SK-N-SH (cell line): ENCODE data around the gene ADCY5. TPM values are rescaled to one million over a fixed set of nuclear protein-coding genes. Genes with fewer than 3 reads are reported as not detected.

Experiments used
- CTCF ChIA-PET: fragments of 300-600, 350-600 bp; formaldehyde crosslinking; extraction: SDS; loops from one replicate; lab custom pipeline; 2021; lab: Yijun Ruan, JAX
- POLR2A ChIA-PET: fragments of 350-600 bp; sonication (Branson Sonifier 250); formaldehyde crosslinking; extraction: SDS; loops from one replicate; lab custom pipeline; 2020; ENCODE audit warnings: antibody characterized with exemption, inconsistent platforms; lab: Yijun Ruan, JAX
- DNase-seq: peaks from one replicate; pipeline ENCODE4 v3.0.0; 2012
- H2AFZ ChIP-seq: fragments of 200-600 bp; sonication (generic); 2 replicates; pipeline ENCODE4 v1.8.1; 2016; ENCODE audit warnings: antibody characterized with exemption, mild to moderate bottlenecking, low read depth
- H3F3A ChIP-seq: fragments of 200-600 bp; sonication (generic); replicated peaks from 2 replicates; pipeline ENCODE3; 2016; ENCODE audit warnings: antibody characterized with exemption, mild to moderate bottlenecking; ENCODE audit not compliant: insufficient read depth
- H3K27ac ChIP-seq, 2 experiments: fragments of 200-500 bp in 1 of 2; fragments of 200-600 bp in 1 of 2; sonication (Bioruptor generic) in 1 of 2; sonication (generic), shearing (Covaris generic) in 1 of 2; 2 replicates each; pipeline versions ENCODE4 v1.5.1 to v1.6.1; 2014 to 2016; ENCODE audit warnings: low read depth in 2 of 2, inconsistent platforms in 1 of 2, low read length in 1 of 2, mild to moderate bottlenecking in 1 of 2, mixed read lengths in 1 of 2
- H3K27me3 ChIP-seq: fragments of 200-600 bp; sonication (generic), shearing (Covaris generic); 2 replicates; pipeline ENCODE4 v1.6.1; 2016; ENCODE audit warnings: mixed run types; ENCODE audit not compliant: insufficient read depth
- H3K36me3 ChIP-seq, 2 experiments: fragments of 200-500 bp in 1 of 2; fragments of 200-600 bp in 1 of 2; sonication (Bioruptor generic) in 1 of 2; sonication (generic) in 1 of 2; replicated peaks in 1 of 2; 2 replicates each; pipeline versions ENCODE3 to v1.5.1; 2014 to 2016; ENCODE audit warnings: low read length in 1 of 2, mild to moderate bottlenecking in 1 of 2; ENCODE audit not compliant: insufficient read depth in 2 of 2, control insufficient read depth in 1 of 2
- H3K4me1 ChIP-seq, 2 experiments: fragments of 200-500 bp in 1 of 2; fragments of 200-600 bp in 1 of 2; sonication (Bioruptor generic) in 1 of 2; sonication (generic), shearing (Covaris generic) in 1 of 2; 2 replicates each; pipeline versions ENCODE4 v1.5.1 to v1.6.1; 2014 to 2016; ENCODE audit warnings: low read depth in 1 of 2, low read length in 1 of 2, mixed run types in 1 of 2; ENCODE audit not compliant: insufficient read depth in 2 of 2, control insufficient read depth in 1 of 2
- H3K4me2 ChIP-seq: fragments of 200-600 bp; sonication (generic), shearing (Covaris generic); 2 replicates; pipeline ENCODE4 v1.6.1; 2017; ENCODE audit warnings: mixed run types
- H3K4me3 ChIP-seq, 2 experiments: fragments of 200-500 bp in 1 of 2; fragments of 200-600 bp in 1 of 2; sonication (Bioruptor generic) in 1 of 2; sonication (generic), shearing (Covaris generic) in 1 of 2; 2 replicates each; pipeline versions ENCODE4 v1.5.1 to v1.8.1; 2014 to 2016; ENCODE audit warnings: low read depth in 2 of 2, inconsistent platforms in 1 of 2, low read length in 1 of 2, mild to moderate bottlenecking in 1 of 2, mixed read lengths in 1 of 2, moderate library complexity in 1 of 2
- H3K79me2 ChIP-seq: fragments of 200-600 bp; sonication (generic); 2 replicates; pipeline ENCODE4 v1.8.1; 2017; ENCODE audit warnings: mild to moderate bottlenecking; ENCODE audit not compliant: insufficient read depth
- H3K9ac ChIP-seq: fragments of 200-600 bp; sonication (generic); 2 replicates; pipeline ENCODE4 v1.6.1; 2017; ENCODE audit warnings: mixed run types
- H3K9me2 ChIP-seq: fragments of 200-600 bp; sonication (generic); 2 replicates; pipeline ENCODE4 v1.6.1; 2017; ENCODE audit warnings: mixed run types
- H3K9me3 ChIP-seq: fragments of 200-600 bp; sonication (generic); 2 replicates; pipeline ENCODE4 v1.6.1; 2017; ENCODE audit warnings: mixed run types, mild to moderate bottlenecking, moderate library complexity
- H4K20me1 ChIP-seq: fragments of 200-600 bp; sonication (generic); 2 replicates; pipeline ENCODE4 v1.6.1; 2017; ENCODE audit warnings: mild to moderate bottlenecking, mixed run types; ENCODE audit not compliant: insufficient read depth
- GABPA ChIP-seq: IDR thresholded peaks from 2 replicates; pipeline ENCODE4 v1.4.0; 2012; ENCODE audit warnings: low read depth, mild to moderate bottlenecking
- GATA2 ChIP-seq: sonication (generic); formaldehyde crosslinking; IDR thresholded peaks from 2 replicates; pipeline ENCODE4 v1.5.0; 2020; ENCODE audit warnings: mild to moderate bottlenecking, missing genetic modification reagents
- JUND ChIP-seq: IDR thresholded peaks from 2 replicates; pipeline ENCODE4 v1.4.0; 2012
- RCOR1 ChIP-seq: fragments of 150-350 bp; IDR thresholded peaks from 2 replicates; pipeline ENCODE4 v1.6.1; 2017; ENCODE audit warnings: antibody characterized with exemption, low read length
- RXRA ChIP-seq: IDR thresholded peaks from 2 replicates; pipeline ENCODE4 v1.4.0; 2012; ENCODE audit warnings: low read depth, mild to moderate bottlenecking, borderline replicate concordance
- SIN3A ChIP-seq: IDR thresholded peaks from 2 replicates; pipeline ENCODE4 v1.6.1; 2012; ENCODE audit warnings: low read depth, mild to moderate bottlenecking, low read length, moderate library complexity, borderline replicate concordance
- YY1 ChIP-seq: IDR thresholded peaks from 2 replicates; pipeline ENCODE4 v1.4.0; 2012; ENCODE audit warnings: low read depth, mild to moderate bottlenecking
- WGBS: methylation state at CpG from one replicate; pipeline ENCODE4 v1.1.6; 2017; ENCODE audit warnings: low lambda C conversion rate; 5-methylcytosine and 5-hydroxymethylcytosine counted together
- polyA plus RNA-seq, 3 experiments: library from polyadenylated mRNA; depleted of rRNA; stranded (reverse); fragments of >200 nt; gene quantifications; 2 replicates each; pipeline ENCODE4 v1.2.3, GENCODE V29; 2012
- TF ChIP-seq, protein P1 (sequence below): IDR thresholded peaks from 2 replicates; pipeline ENCODE4 v1.6.1; 2012; ENCODE audit warnings: mild to moderate bottlenecking, low read depth, low read length, moderate library complexity
- TF ChIP-seq, protein P2 (sequence below): IDR thresholded peaks from 2 replicates; pipeline ENCODE4 v1.4.0; 2012; ENCODE audit warnings: low read depth, borderline replicate concordance

ADCY5 gene
- polyA plus RNA-seq, 1 of the 3 experiments (the other 2 are of a cell fraction), result 0.21 TPM

DNA sequence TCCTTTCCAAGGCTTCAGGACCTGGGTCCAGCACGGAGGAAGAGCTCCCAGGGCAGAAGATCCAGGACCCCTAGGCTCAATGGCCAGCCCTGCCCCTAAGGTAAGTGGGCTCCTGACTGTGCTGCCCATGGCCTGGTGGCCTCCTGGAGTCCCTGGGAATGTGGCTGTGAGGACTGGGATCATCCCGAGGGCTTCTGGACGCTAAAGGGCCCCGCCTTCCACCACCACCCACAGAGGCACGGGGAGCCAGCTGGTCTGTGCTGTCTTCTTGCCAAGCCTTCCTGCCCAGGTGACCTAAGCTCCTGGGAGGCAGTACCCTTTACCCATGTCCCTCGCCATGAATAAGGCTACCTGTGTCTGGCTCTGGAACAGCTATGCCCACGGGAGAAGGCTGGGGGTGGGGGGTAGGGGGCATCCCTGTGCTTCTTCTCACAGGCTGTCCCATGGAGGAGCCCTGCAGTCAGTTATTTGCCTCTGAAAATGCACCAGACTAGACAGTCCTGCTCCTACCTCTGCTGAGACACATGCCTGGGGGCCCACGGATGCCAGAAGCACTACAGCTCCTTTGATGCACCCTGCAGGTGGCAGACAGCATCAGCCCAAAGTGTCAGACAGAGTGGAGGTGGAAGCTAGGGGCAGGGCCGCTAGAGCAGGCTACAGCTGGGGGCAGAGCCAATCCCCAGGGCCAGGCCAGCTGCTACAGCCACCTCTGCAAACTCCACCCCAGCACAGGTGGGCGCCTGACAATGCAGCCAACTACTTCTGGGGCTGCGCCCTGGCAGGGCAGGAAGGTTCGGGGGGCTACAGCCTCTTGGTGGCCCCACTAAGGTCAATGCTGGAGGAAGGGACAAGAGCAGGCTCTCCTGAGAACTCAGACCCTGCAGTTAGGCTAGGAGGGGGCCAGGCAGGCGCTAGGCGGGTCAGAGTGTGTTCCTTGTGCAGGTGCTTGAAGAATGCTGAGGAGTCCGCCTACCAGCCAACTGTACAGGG lies 156.3 kb downstream of the ADCY5 start (continued):
- TF ChIP-seq, protein P1, sequence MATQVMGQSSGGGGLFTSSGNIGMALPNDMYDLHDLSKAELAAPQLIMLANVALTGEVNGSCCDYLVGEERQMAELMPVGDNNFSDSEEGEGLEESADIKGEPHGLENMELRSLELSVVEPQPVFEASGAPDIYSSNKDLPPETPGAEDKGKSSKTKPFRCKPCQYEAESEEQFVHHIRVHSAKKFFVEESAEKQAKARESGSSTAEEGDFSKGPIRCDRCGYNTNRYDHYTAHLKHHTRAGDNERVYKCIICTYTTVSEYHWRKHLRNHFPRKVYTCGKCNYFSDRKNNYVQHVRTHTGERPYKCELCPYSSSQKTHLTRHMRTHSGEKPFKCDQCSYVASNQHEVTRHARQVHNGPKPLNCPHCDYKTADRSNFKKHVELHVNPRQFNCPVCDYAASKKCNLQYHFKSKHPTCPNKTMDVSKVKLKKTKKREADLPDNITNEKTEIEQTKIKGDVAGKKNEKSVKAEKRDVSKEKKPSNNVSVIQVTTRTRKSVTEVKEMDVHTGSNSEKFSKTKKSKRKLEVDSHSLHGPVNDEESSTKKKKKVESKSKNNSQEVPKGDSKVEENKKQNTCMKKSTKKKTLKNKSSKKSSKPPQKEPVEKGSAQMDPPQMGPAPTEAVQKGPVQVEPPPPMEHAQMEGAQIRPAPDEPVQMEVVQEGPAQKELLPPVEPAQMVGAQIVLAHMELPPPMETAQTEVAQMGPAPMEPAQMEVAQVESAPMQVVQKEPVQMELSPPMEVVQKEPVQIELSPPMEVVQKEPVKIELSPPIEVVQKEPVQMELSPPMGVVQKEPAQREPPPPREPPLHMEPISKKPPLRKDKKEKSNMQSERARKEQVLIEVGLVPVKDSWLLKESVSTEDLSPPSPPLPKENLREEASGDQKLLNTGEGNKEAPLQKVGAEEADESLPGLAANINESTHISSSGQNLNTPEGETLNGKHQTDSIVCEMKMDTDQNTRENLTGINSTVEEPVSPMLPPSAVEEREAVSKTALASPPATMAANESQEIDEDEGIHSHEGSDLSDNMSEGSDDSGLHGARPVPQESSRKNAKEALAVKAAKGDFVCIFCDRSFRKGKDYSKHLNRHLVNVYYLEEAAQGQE, result no peak
- TF ChIP-seq RCOR1, result no peak

DNA sequence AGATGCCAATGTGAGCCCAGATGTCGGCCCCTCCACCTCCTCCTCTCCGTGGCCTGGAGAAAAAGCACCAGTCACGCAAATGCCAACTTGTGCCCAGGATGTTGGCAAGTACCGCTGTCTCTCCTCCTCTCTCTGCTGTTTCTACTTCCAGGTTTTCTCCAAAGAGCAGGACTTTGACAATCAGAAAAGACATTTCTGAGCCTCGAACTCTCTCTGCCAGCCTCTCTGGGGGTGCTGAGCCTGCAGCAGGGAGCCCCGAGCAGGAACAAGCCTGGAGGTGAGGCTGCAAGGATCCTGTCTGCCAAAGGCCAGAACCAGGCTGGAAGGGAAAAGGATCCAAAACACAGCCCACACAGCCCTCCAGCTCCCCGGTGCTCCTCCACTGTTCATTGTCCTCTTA lies 157.5 kb downstream of the ADCY5 start:
- 0 out of 2 replicates have a peak, but pooled peaks cover 5% of the 10 kb centered on the region for H3K27me3 ChIP-seq
- H3K79me2 ChIP-seq, result no peaks in the 10 kb centered on the region
- no peaks in the 10 kb centered on the region for H3K36me3 ChIP-seq
- no peak overlapping the region for H3K9ac ChIP-seq
- H3K4me2 ChIP-seq, result no peak overlapping the region
- H3K4me1 ChIP-seq, result no peaks in the 10 kb centered on the region; a peak in 1 of 4 replicates
- H3K9me2 ChIP-seq, result no peaks in the 10 kb centered on the region
- no peak overlapping the region for H3K27ac ChIP-seq
- no peak for DNase-seq
- WGBS, result 31% methylated on average over 7 of the region's 7 CpGs
- ChIA-PET POLR2A (no interaction called here), CTCF (interaction anchor here (1.0 kb wide), 1 partner anchor 10 kb away, joined by 6 read pairs; no protein-coding TSS in a partner anchor)
- H2AFZ ChIP-seq, result no peak overlapping the region
- TF ChIP-seq YY1 (no peak), SIN3A (no peak), RXRA (no peak), GABPA (no peak), GATA2 (no peak), JUND (no peak)
- TF ChIP-seq, protein P2, sequence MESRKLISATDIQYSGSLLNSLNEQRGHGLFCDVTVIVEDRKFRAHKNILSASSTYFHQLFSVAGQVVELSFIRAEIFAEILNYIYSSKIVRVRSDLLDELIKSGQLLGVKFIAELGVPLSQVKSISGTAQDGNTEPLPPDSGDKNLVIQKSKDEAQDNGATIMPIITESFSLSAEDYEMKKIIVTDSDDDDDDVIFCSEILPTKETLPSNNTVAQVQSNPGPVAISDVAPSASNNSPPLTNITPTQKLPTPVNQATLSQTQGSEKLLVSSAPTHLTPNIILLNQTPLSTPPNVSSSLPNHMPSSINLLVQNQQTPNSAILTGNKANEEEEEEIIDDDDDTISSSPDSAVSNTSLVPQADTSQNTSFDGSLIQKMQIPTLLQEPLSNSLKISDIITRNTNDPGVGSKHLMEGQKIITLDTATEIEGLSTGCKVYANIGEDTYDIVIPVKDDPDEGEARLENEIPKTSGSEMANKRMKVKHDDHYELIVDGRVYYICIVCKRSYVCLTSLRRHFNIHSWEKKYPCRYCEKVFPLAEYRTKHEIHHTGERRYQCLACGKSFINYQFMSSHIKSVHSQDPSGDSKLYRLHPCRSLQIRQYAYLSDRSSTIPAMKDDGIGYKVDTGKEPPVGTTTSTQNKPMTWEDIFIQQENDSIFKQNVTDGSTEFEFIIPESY, result no peak
- TF ChIP-seq, all 33 proteins: peak for 0
- Histone ChIP-seq H3K9me3 (no peaks in the 10 kb centered on the region), H4K20me1 (no peaks in the 10 kb centered on the region), H3F3A (no peaks in the 10 kb centered on the region), H3K4me3 (no peak overlapping the region)
